ENCODE measurements around the gene GOT1.
A peak's percentile ranks its signal among the peaks of the same experiment; 100 is the strongest.

The GOT1 gene

GRCh38 chr10:99433378-99434020 is 3.1 kb upstream of the GOT1 start:
- DNase-seq (ENCODE audit: low spot score): no peak

- no peak for DNase-seq (ENCODE audit: low spot score)
Observed at GRCh38 chr10:99432881-99433280, 2.5 kb upstream of the GOT1 start.

- DNase-seq (ENCODE audit: low spot score): no peak
Observed at GRCh38 chr10:99432047-99432446, 1.6 kb upstream of the GOT1 start.

GRCh38 chr10:99431190-99431760 is 851 bp upstream of the GOT1 start:
- peak; percentile 19 for DNase-seq (ENCODE audit: low spot score)

- DNase-seq (ENCODE audit: low spot score): no peak
Observed at GRCh38 chr10:99430116-99430450, 341 bp downstream of the GOT1 start.

- DNase-seq (ENCODE audit: low spot score): no peak
Observed at GRCh38 chr10:99429517-99430095, 818 bp downstream of the GOT1 start.

GRCh38 chr10:99427566-99428190 is 2.7 kb downstream of the GOT1 start:
- no peak for DNase-seq (ENCODE audit: low spot score)

- DNase-seq (ENCODE audit: low spot score): no peak
Observed at GRCh38 chr10:99426689-99427088, 3.7 kb downstream of the GOT1 start.

GRCh38 chr10:99425204-99425603 is 5.2 kb downstream of the GOT1 start:
- DNase-seq (ENCODE audit: low spot score): no peak

- DNase-seq (ENCODE audit: low spot score): no peak
Observed at GRCh38 chr10:99424656-99425055, 5.8 kb downstream of the GOT1 start.

GRCh38 chr10:99422529-99423096 is 7.8 kb downstream of the GOT1 start:
- no peak for DNase-seq (ENCODE audit: low spot score)

- no peak for DNase-seq (ENCODE audit: low spot score)
Observed at GRCh38 chr10:99421233-99421739, 9.1 kb downstream of the GOT1 start.

GRCh38 chr10:99419688-99420087 is 10.7 kb downstream of the GOT1 start:
- no peak for DNase-seq (ENCODE audit: low spot score)

- no peak for DNase-seq (ENCODE audit: low spot score)
Observed at GRCh38 chr10:99418910-99419624, 11.4 kb downstream of the GOT1 start.

- no peak for DNase-seq (ENCODE audit: low spot score)
Observed at GRCh38 chr10:99412099-99412498, 18.3 kb downstream of the GOT1 start.

GRCh38 chr10:99411546-99411945 is 18.9 kb downstream of the GOT1 start:
- no peak for DNase-seq (ENCODE audit: low spot score)

- DNase-seq (ENCODE audit: low spot score): no peak
Observed at GRCh38 chr10:99410876-99411275, 19.5 kb downstream of the GOT1 start.

- DNase-seq (ENCODE audit: low spot score): no peak
Observed at GRCh38 chr10:99410146-99410545, 20.3 kb downstream of the GOT1 start.

GRCh38 chr10:99406149-99406548 is 24.3 kb downstream of the GOT1 start:
- no peak for DNase-seq (ENCODE audit: low spot score)

- peak; percentile 65 for DNase-seq (ENCODE audit: low spot score)
Observed at GRCh38 chr10:99403674-99404073, 26.8 kb downstream of the GOT1 start.

- no peak for DNase-seq (ENCODE audit: low spot score)
Observed at GRCh38 chr10:99399664-99400063, 30.8 kb downstream of the GOT1 start.

- no peak for DNase-seq (ENCODE audit: low spot score)
Observed at GRCh38 chr10:99396471-99396870, 34.0 kb downstream of the GOT1 start.
